Mammary epithelial cell (primary cell): Measurements from ENCODE around the gene OR4K14.

Source experiments
- EZH2 ChIP-seq: IDR thresholded peaks from 2 replicates; pipeline ENCODE4 v1.6.1; 2012; ENCODE audit warnings: low read length, inconsistent platforms, borderline replicate concordance
- TF ChIP-seq, protein P1 (sequence below), 2 donors: IDR thresholded peaks in 1 of 2; conservative IDR thresholded peaks in 1 of 2; 2 replicates each; pipeline ENCODE4 v1.5.1; 2011 to 2012; ENCODE audit warnings: inconsistent platforms in 2 of 2, low read length in 2 of 2, mild to moderate bottlenecking in 2 of 2, control low read depth in 1 of 2, low read depth in 1 of 2; ENCODE audit not compliant: insufficient read depth in 1 of 2; ENCODE audit errors: extremely low read depth in 1 of 2

DNA sequence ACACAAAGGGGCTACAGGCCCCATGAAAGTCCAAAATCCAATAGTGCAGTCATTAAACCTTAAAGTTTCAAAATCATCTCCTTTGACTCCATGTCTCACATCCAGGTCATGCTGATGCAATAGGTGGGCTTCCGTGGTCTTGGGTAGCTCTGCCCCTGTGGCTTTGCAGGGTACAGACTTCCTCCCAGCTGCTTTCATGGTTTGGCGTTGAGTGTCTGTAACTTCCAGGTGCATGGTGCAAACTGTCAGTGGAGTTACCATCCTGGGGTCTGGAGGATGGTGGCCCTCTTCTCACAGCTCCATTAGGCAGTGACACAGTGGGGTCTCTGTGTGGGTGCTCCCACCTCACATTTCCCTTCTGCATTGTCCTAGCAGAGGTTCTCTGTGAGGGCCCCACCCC lies 25.7 kb downstream of the OR4K14 start:
- no peak for TF ChIP-seq EZH2
- TF ChIP-seq, protein P1, sequence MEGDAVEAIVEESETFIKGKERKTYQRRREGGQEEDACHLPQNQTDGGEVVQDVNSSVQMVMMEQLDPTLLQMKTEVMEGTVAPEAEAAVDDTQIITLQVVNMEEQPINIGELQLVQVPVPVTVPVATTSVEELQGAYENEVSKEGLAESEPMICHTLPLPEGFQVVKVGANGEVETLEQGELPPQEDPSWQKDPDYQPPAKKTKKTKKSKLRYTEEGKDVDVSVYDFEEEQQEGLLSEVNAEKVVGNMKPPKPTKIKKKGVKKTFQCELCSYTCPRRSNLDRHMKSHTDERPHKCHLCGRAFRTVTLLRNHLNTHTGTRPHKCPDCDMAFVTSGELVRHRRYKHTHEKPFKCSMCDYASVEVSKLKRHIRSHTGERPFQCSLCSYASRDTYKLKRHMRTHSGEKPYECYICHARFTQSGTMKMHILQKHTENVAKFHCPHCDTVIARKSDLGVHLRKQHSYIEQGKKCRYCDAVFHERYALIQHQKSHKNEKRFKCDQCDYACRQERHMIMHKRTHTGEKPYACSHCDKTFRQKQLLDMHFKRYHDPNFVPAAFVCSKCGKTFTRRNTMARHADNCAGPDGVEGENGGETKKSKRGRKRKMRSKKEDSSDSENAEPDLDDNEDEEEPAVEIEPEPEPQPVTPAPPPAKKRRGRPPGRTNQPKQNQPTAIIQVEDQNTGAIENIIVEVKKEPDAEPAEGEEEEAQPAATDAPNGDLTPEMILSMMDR (conservative IDR thresholded peaks at IDR 0.05 in 1 of 2, IDR thresholded peaks at IDR 0.05 in 1 of 2; ENCODE audit: extremely low read depth in 1 of 2, insufficient read depth in 1 of 2, low read depth in 1 of 2, low read length in 2 of 2) = no peak
